GM23248 (cell line): Measurements from ENCODE around the gene UPK1B.

ENCODE experiments used
- EZH2 ChIP-seq: fragments of 200-600 bp; sonication (generic); IDR thresholded peaks from 2 replicates; pipeline ENCODE4 v1.6.1; 2018; ENCODE audit warnings: antibody characterized with exemption, mild to moderate bottlenecking; ENCODE audit not compliant: insufficient read depth, poor library complexity, severe bottlenecking
- EZH2phosphoT487 ChIP-seq: fragments of 200-600 bp; sonication (generic); IDR thresholded peaks from 2 replicates; pipeline ENCODE4 v1.6.1; 2018; ENCODE audit warnings: antibody characterized with exemption, moderate library complexity, mild to moderate bottlenecking, low read depth; ENCODE audit not compliant: insufficient read depth

- TF ChIP-seq EZH2 (no peak), EZH2phosphoT487 (no peak)
These were observed 61.8 kb downstream of the UPK1B start for GRCh38 chr3:119235151-119235550.
